HEK293 (cell line): ENCODE results near the gene TMEM184A.

Source experiments
- ZNF112 ChIP-seq: fragments of 450-650 bp; formaldehyde crosslinking; IDR thresholded peaks from 2 replicates; pipeline ENCODE4 v1.5.0; 2017; ENCODE audit warnings: missing biosample characterization, missing genetic modification characterization
- ZNF274 ChIP-seq, 2 experiments: fragments of 200-500 bp in 1 of 2; fragments of 450-650 bp in 1 of 2; sonication (Bioruptor generic) in 1 of 2; formaldehyde crosslinking in 1 of 2; IDR thresholded peaks; 2 replicates each; pipeline versions ENCODE4 v1.5.1 to v1.6.1; 2014 to 2016; ENCODE audit warnings: borderline replicate concordance in 1 of 2, inconsistent platforms in 1 of 2, low read length in 1 of 2, missing biosample characterization in 1 of 2, missing genetic modification characterization in 1 of 2

DNA sequence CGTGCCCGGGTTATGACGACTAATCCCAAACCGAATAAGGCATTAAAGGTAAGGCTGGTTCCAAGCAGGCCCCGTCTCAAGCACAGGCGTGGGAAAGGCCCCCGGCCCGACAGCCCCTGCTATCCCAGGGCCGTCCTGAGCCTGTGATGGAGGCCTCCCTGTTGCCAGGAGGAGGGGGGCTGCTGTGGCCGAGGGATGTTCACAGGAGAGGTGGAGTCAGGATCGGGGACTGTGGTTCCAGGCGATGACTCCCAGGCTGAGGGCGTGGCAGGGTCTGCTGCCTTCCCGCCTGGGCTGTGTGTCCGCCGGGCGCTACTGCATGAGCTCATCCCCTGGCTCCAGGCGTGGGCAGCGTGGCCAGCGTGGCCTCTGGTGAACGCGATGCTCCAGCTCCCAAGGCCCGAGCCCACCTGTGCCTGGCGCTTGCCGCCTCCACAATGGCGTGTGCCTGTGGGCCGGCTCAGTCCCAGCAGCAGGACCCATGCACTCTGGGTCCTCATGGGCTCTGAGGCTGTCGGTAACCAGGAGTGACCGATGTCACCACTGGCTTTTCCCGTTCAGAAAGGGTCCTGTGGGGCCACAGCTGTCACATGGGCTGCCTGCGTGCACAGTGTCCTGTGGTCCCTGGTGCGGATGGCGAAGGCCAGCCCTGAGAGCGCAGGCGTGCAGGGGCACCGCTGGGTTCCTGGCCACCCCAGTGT, 16.7 kb downstream of the TMEM184A start:
- no peak for TF ChIP-seq ZNF112 (tag by site-specific recombination)
- TF ChIP-seq ZNF274 (IDR thresholded peaks at IDR 0.05; ENCODE audit: low read length), result no peak
- TF ChIP-seq ZNF274 (tag by site-specific recombination; IDR thresholded peaks at IDR 0.05; ENCODE audit: borderline replicate concordance), result no peak
